ENCODE measurements around the gene PRKN.

DNA sequence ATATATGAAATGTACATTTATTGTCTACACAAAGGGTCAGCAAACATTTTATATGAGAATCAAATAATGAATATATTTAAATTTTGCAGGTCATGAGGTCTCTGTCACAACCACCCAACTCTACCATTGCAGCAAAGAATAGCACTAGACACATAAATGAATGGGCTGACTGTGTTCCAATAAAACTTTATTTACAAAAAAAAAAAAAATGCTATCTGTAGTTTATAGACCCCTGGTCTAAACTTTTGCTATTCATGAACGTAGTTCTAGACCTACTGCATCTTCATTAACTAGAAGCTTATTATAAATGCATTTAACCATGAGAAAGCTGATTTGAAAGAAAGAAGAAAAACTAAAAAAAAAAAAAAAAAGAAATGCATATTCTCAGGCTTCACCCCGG is 842.8 kb downstream of the PRKN start:
- TF ChIP-seq, protein P1, sequence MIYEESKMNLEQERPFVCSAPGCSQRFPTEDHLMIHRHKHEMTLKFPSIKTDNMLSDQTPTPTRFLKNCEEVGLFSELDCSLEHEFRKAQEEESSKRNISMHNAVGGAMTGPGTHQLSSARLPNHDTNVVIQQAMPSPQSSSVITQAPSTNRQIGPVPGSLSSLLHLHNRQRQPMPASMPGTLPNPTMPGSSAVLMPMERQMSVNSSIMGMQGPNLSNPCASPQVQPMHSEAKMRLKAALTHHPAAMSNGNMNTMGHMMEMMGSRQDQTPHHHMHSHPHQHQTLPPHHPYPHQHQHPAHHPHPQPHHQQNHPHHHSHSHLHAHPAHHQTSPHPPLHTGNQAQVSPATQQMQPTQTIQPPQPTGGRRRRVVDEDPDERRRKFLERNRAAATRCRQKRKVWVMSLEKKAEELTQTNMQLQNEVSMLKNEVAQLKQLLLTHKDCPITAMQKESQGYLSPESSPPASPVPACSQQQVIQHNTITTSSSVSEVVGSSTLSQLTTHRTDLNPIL (CRISPR knock-in tag; IDR thresholded peaks at IDR 0.05; ENCODE audit: low read depth), result no peak
- TF ChIP-seq ZFP3 (CRISPR knock-in tag; IDR thresholded peaks at IDR 0.05) (no peak), ZC3H10 (CRISPR knock-in tag; IDR thresholded peaks at IDR 0.05) (no peak), CSDC2 (CRISPR knock-in tag; IDR thresholded peaks at IDR 0.05) (no peak), SNAI2 (CRISPR knock-in tag; IDR thresholded peaks at IDR 0.05) (no peak), RARB (CRISPR knock-in tag; IDR thresholded peaks at IDR 0.05) (no peak), ZNF565 (CRISPR knock-in tag; conservative IDR thresholded peaks at IDR 0.05; ENCODE audit: low read depth) (no peak), TOX (CRISPR knock-in tag; IDR thresholded peaks at IDR 0.05; ENCODE audit: borderline replicate concordance) (no peak), PPARA (CRISPR knock-in tag; IDR thresholded peaks at IDR 0.05; ENCODE audit: borderline replicate concordance) (no peak), BACH2 (CRISPR knock-in tag; IDR thresholded peaks at IDR 0.05; ENCODE audit: borderline replicate concordance) (no peak)
- TF ChIP-seq, protein P2, sequence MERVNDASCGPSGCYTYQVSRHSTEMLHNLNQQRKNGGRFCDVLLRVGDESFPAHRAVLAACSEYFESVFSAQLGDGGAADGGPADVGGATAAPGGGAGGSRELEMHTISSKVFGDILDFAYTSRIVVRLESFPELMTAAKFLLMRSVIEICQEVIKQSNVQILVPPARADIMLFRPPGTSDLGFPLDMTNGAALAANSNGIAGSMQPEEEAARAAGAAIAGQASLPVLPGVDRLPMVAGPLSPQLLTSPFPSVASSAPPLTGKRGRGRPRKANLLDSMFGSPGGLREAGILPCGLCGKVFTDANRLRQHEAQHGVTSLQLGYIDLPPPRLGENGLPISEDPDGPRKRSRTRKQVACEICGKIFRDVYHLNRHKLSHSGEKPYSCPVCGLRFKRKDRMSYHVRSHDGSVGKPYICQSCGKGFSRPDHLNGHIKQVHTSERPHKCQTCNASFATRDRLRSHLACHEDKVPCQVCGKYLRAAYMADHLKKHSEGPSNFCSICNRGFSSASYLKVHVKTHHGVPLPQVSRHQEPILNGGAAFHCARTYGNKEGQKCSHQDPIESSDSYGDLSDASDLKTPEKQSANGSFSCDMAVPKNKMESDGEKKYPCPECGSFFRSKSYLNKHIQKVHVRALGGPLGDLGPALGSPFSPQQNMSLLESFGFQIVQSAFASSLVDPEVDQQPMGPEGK (CRISPR knock-in tag; IDR thresholded peaks at IDR 0.05; ENCODE audit: borderline replicate concordance), result no peak
- TF ChIP-seq, protein P3, sequence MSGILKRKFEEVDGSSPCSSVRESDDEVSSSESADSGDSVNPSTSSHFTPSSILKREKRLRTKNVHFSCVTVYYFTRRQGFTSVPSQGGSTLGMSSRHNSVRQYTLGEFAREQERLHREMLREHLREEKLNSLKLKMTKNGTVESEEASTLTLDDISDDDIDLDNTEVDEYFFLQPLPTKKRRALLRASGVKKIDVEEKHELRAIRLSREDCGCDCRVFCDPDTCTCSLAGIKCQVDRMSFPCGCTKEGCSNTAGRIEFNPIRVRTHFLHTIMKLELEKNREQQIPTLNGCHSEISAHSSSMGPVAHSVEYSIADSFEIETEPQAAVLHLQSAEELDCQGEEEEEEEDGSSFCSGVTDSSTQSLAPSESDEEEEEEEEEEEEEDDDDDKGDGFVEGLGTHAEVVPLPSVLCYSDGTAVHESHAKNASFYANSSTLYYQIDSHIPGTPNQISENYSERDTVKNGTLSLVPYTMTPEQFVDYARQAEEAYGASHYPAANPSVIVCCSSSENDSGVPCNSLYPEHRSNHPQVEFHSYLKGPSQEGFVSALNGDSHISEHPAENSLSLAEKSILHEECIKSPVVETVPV (CRISPR knock-in tag; IDR thresholded peaks at IDR 0.05), result no peak

Measured in SK-N-SH treated with all-trans-retinoic acid at 6 μM for 48 hours (cell line).